IPS-15b (cell line): ENCODE results near the gene PPM1A.
A peak's percentile ranks its signal among the peaks of the same experiment; 100 is the strongest.

Experiments used
- H3K27me3 ChIP-seq: one replicate; pipeline ENCODE4 v1.6.1; 2013; ENCODE audit warnings: low read length; ENCODE audit not compliant: control insufficient read depth, insufficient read depth
- H3K36me3 ChIP-seq: one replicate; pipeline ENCODE4 v1.6.1; 2013; ENCODE audit warnings: low read length; ENCODE audit not compliant: control insufficient read depth, insufficient read depth
- H3K4me1 ChIP-seq: one replicate; pipeline ENCODE4 v1.6.1; 2013; ENCODE audit warnings: mild to moderate bottlenecking, low read length; ENCODE audit not compliant: control insufficient read depth, insufficient read depth
- H3K4me3 ChIP-seq: one replicate; pipeline ENCODE4 v1.5.1; 2013; ENCODE audit warnings: low read depth, low read length
- H3K9ac ChIP-seq: one replicate; pipeline ENCODE4 v1.6.1; 2013; ENCODE audit warnings: low read depth, mild to moderate bottlenecking, low read length
- H3K9me3 ChIP-seq: one replicate; pipeline ENCODE4 v1.6.1; 2013; ENCODE audit warnings: mild to moderate bottlenecking, low read length; ENCODE audit not compliant: control insufficient read depth, insufficient read depth

Gene PPM1A

GRCh38 chr14:60232185-60232584 lies 16.8 kb upstream of the PPM1A start:
- Histone ChIP-seq H3K4me3 (no peak overlapping the region), H3K4me1 (no peaks in the 10 kb centered on the region), H3K27me3 (no peaks in the 10 kb centered on the region), H3K9me3 (no peaks in the 10 kb centered on the region), H3K9ac (no peak overlapping the region), H3K36me3 (no peaks in the 10 kb centered on the region)

- no peaks in the 10 kb centered on the region for H3K36me3 ChIP-seq
- H3K4me3 ChIP-seq = no peak overlapping the region
- H3K27me3 ChIP-seq = no peaks in the 10 kb centered on the region
- H3K4me1 ChIP-seq = no peaks in the 10 kb centered on the region
- no peaks in the 10 kb centered on the region for H3K9me3 ChIP-seq
- H3K9ac ChIP-seq = no peak overlapping the region
Measured at GRCh38 chr14:60233251-60233650, 15.8 kb upstream of the PPM1A start.

GRCh38 chr14:60233891-60234290 lies 15.1 kb upstream of the PPM1A start:
- H3K4me1 ChIP-seq = no peaks in the 10 kb centered on the region
- no peaks in the 10 kb centered on the region for H3K9me3 ChIP-seq
- H3K9ac ChIP-seq = no peak overlapping the region
- H3K27me3 ChIP-seq = no peaks in the 10 kb centered on the region
- no peaks in the 10 kb centered on the region for H3K36me3 ChIP-seq
- no peak overlapping the region for H3K4me3 ChIP-seq

GRCh38 chr14:60235440-60235839 lies 13.6 kb upstream of the PPM1A start:
- H3K9me3 ChIP-seq = no peaks in the 10 kb centered on the region
- H3K27me3 ChIP-seq = no peaks in the 10 kb centered on the region
- H3K4me3 ChIP-seq = no peak overlapping the region
- H3K36me3 ChIP-seq = no peaks in the 10 kb centered on the region
- no peak overlapping the region for H3K9ac ChIP-seq
- H3K4me1 ChIP-seq = no peaks in the 10 kb centered on the region

- H3K9me3 ChIP-seq = no peaks in the 10 kb centered on the region
- H3K9ac ChIP-seq = no peak overlapping the region
- H3K36me3 ChIP-seq = no peaks in the 10 kb centered on the region
- no peak overlapping the region for H3K4me3 ChIP-seq
- no peaks in the 10 kb centered on the region for H3K27me3 ChIP-seq
- H3K4me1 ChIP-seq = peaks cover 4% of the 10 kb centered on the region
Measured at GRCh38 chr14:60238955-60239354, 10.1 kb upstream of the PPM1A start.

- Histone ChIP-seq H3K4me3 (no peak overlapping the region), H3K27me3 (no peaks in the 10 kb centered on the region), H3K9ac (no peak overlapping the region), H3K36me3 (no peaks in the 10 kb centered on the region), H3K9me3 (no peaks in the 10 kb centered on the region), H3K4me1 (peaks cover 4% of the 10 kb centered on the region)
Measured at GRCh38 chr14:60240139-60240856, 8.7 kb upstream of the PPM1A start.

GRCh38 chr14:60241091-60241490 lies 7.9 kb upstream of the PPM1A start:
- Histone ChIP-seq H3K9me3 (no peaks in the 10 kb centered on the region), H3K27me3 (no peaks in the 10 kb centered on the region), H3K4me1 (peaks cover 4% of the 10 kb centered on the region), H3K4me3 (no peak overlapping the region), H3K36me3 (no peaks in the 10 kb centered on the region), H3K9ac (no peak overlapping the region)

GRCh38 chr14:60242429-60242828 lies 6.6 kb upstream of the PPM1A start:
- Histone ChIP-seq H3K9me3 (no peaks in the 10 kb centered on the region), H3K4me3 (no peak overlapping the region), H3K36me3 (no peaks in the 10 kb centered on the region), H3K4me1 (peaks cover 5% of the 10 kb centered on the region), H3K27me3 (no peaks in the 10 kb centered on the region), H3K9ac (no peak overlapping the region)

- H3K9ac ChIP-seq = no peak overlapping the region
- no peaks in the 10 kb centered on the region for H3K9me3 ChIP-seq
- no peak overlapping the region for H3K4me3 ChIP-seq
- peaks cover 5% of the 10 kb centered on the region for H3K4me1 ChIP-seq
- H3K27me3 ChIP-seq = no peaks in the 10 kb centered on the region
- H3K36me3 ChIP-seq = no peaks in the 10 kb centered on the region
Measured at GRCh38 chr14:60245380-60246177, 3.4 kb upstream of the PPM1A start.

GRCh38 chr14:60247994-60248696 lies 876 bp upstream of the PPM1A start:
- no peaks in the 10 kb centered on the region for H3K36me3 ChIP-seq
- peak overlapping the region; percentile 90 for H3K9ac ChIP-seq
- no peaks in the 10 kb centered on the region for H3K27me3 ChIP-seq
- peak overlapping the region; percentile 81 for H3K4me3 ChIP-seq
- H3K4me1 ChIP-seq = peaks cover 6% of the 10 kb centered on the region
- no peaks in the 10 kb centered on the region for H3K9me3 ChIP-seq

GRCh38 chr14:60249321-60250256 lies 568 bp downstream of the PPM1A start:
- Histone ChIP-seq H3K4me3 (peak overlapping the region; percentile 84), H3K9me3 (no peaks in the 10 kb centered on the region), H3K4me1 (peaks cover 6% of the 10 kb centered on the region), H3K36me3 (no peaks in the 10 kb centered on the region), H3K9ac (peak overlapping the region; percentile 66), H3K27me3 (no peaks in the 10 kb centered on the region)
